B cell (primary cell): ENCODE data around the gene PVALEF. TPM values are rescaled to one million over a fixed set of nuclear protein-coding genes. Genes with fewer than 3 reads are reported as not detected.

Source experiments
- ATAC-seq: fragments of 200-7000 bp; cut with Tn5 transposase; one replicate; pipeline ENCODE4 v1.10.0; 2021; ENCODE audit warnings: low read depth, mild to moderate bottlenecking, moderate number of reproducible peaks, moderate library complexity
- CTCF ChIA-PET: fragments of 350-600 bp; sonication (Branson Sonifier 250); formaldehyde crosslinking; loops from one replicate; lab custom pipeline; 2021; ENCODE audit warnings: antibody characterized with exemption, inconsistent platforms; lab: Charles Lee
- POLR2A ChIA-PET: fragments of 350-600 bp; sonication (Branson Sonifier 250); formaldehyde crosslinking; loops from one replicate; lab custom pipeline; 2021; ENCODE audit warnings: antibody characterized with exemption; lab: Charles Lee
- DNase-seq: peaks from one replicate; pipeline ENCODE4 v3.0.0; 2013
- H2AFZ ChIP-seq: 2 replicates; pipeline ENCODE4 v1.6.1; 2012; ENCODE audit warnings: mild to moderate bottlenecking, low read depth, low read length; ENCODE audit not compliant: insufficient read depth, poor library complexity, severe bottlenecking
- H3K27ac ChIP-seq, 2 donors: 1 replicate in 1 of 2; 2 replicates in 1 of 2; pipeline ENCODE4 v1.5.1; 2012 to 2013; ENCODE audit warnings: low read length in 2 of 2, mild to moderate bottlenecking in 2 of 2, moderate library complexity in 1 of 2
- H3K27me3 ChIP-seq, 4 experiments: fragments of 200-600 bp in 1 of 4; sonication (generic) in 1 of 4; replicated peaks in 1 of 4; 1 replicate in 2 of 4; 2 replicates in 2 of 4; pipeline versions ENCODE4 v1.6.1 to v1.7.0; 2013 to 2016; ENCODE audit warnings: low read length in 3 of 4, mild to moderate bottlenecking in 2 of 4, mixed read lengths in 1 of 4, moderate library complexity in 1 of 4; ENCODE audit not compliant: insufficient read depth in 4 of 4, control insufficient read depth in 3 of 4; ENCODE audit errors: control extremely low read depth in 1 of 4
- H3K36me3 ChIP-seq, 2 experiments: replicated peaks in 1 of 2; 1 replicate in 1 of 2; 2 replicates in 1 of 2; pipeline versions ENCODE4 v1.6.1 to v1.7.1; 2013; ENCODE audit warnings: low read length in 1 of 2; ENCODE audit not compliant: insufficient read depth in 2 of 2, control insufficient read depth in 1 of 2; ENCODE audit errors: control extremely low read depth in 1 of 2, extremely low read depth in 1 of 2
- H3K4me1 ChIP-seq, 2 donors: fragments of 200-600 bp in 1 of 2; sonication (generic) in 1 of 2; 1 replicate in 1 of 2; 2 replicates in 1 of 2; pipeline versions ENCODE4 v1.5.1 to v1.6.1; 2013 to 2017; ENCODE audit warnings: low read length in 2 of 2; ENCODE audit not compliant: control insufficient read depth in 2 of 2, insufficient read depth in 2 of 2
- H3K4me2 ChIP-seq: replicated peaks from 2 replicates; pipeline ENCODE3; 2012; ENCODE audit warnings: mild to moderate bottlenecking, low read depth, low read length; ENCODE audit not compliant: poor library complexity, severe bottlenecking
- H3K4me3 ChIP-seq, 5 experiments: fragments of 200-600 bp in 1 of 5; sonication (generic) in 1 of 5; 1 replicate in 3 of 5; 2 replicates in 2 of 5; pipeline versions ENCODE4 v1.5.1 to v1.7.0; 2011 to 2016; ENCODE audit warnings: low read length in 4 of 5, mild to moderate bottlenecking in 4 of 5, low read depth in 2 of 5, control low read depth in 1 of 5, moderate library complexity in 1 of 5; ENCODE audit not compliant: insufficient read depth in 1 of 5; ENCODE audit errors: control extremely low read depth in 1 of 5, extremely low read depth in 1 of 5
- H3K79me2 ChIP-seq: fragments of 200-600 bp; sonication (generic); one replicate; pipeline ENCODE4 v1.6.0; 2016; ENCODE audit warnings: low read length; ENCODE audit not compliant: control insufficient read depth, insufficient read depth
- H3K9ac ChIP-seq: fragments of 200-600 bp; sonication (generic); 2 replicates; pipeline ENCODE4 v1.6.1; 2017; ENCODE audit warnings: mild to moderate bottlenecking, low read length, moderate library complexity
- H3K9me3 ChIP-seq, 3 donors: one replicate each; pipeline versions ENCODE4 v1.6.1 to v1.7.1; 2013; ENCODE audit warnings: low read length in 2 of 3; ENCODE audit not compliant: control insufficient read depth in 2 of 3, insufficient read depth in 1 of 3; ENCODE audit errors: control extremely low read depth in 1 of 3
- H4K20me1 ChIP-seq: 2 replicates; pipeline ENCODE4 v1.6.0; 2012; ENCODE audit warnings: mild to moderate bottlenecking, low read length; ENCODE audit not compliant: insufficient read depth, control insufficient read depth, poor library complexity, severe bottlenecking
- H3K27ac Mint-ChIP-seq: one replicate; pipeline ENCODE4 v1.8.0; 2021; ENCODE audit warnings: mixed read lengths
- H3K27me3 Mint-ChIP-seq: one replicate; pipeline ENCODE4 v1.8.0; 2021; ENCODE audit warnings: mixed read lengths
- H3K4me1 Mint-ChIP-seq: one replicate; pipeline ENCODE4 v1.8.0; 2021; ENCODE audit warnings: mixed read lengths
- H3K4me3 Mint-ChIP-seq: one replicate; pipeline ENCODE4 v1.8.0; 2021; ENCODE audit warnings: mixed read lengths
- H3K9me3 Mint-ChIP-seq: one replicate; pipeline ENCODE4 v1.8.0; 2022; ENCODE audit warnings: mixed read lengths; ENCODE audit not compliant: insufficient read depth
- EZH2 ChIP-seq: IDR thresholded peaks from 2 replicates; pipeline ENCODE4 v1.6.1; 2012; ENCODE audit warnings: borderline replicate concordance, low read depth, mild to moderate bottlenecking, moderate library complexity, low read length; ENCODE audit not compliant: insufficient read depth, poor library complexity, severe bottlenecking
- WGBS: methylation state at CpG from one replicate; pipeline ENCODE4 v1.1.5; 2013; ENCODE audit warnings: missing lambda C conversion rate; ENCODE audit not compliant: insufficient coverage; 5-methylcytosine and 5-hydroxymethylcytosine counted together
- intact Hi-C: fragments of 100-400 bp; cut with micrococcal nuclease; formaldehyde crosslinking; loops from one replicate; pipeline ENCODE4 v1.10.0; 2022
- polyA plus RNA-seq: library from polyadenylated mRNA; depleted of rRNA; stranded (reverse); fragments of >200 nt; gene quantifications from 2 replicates; pipeline ENCODE4 v1.2.3, GENCODE V29; 2012
- total RNA-seq, 2 donors: library from RNA; stranded (reverse); fragments of 120-200 nt in 1 of 2; gene quantifications; 1 replicate in 1 of 2; 2 replicates in 1 of 2; pipeline versions ENCODE4 v1.2.3 to v1.2.4, GENCODE V29; 2013 to 2022
- TF ChIP-seq, protein P1 (sequence below): fragments of 200-600 bp; IDR thresholded peaks from one replicate; pipeline ENCODE4 v1.8.0; 2022; ENCODE audit warnings: antibody characterized with exemption, mild to moderate bottlenecking

PVALEF gene
- total and polyA plus RNA-seq, 2 donors (not counting 1 experiment from before 2014, with no cell fraction given) = not detected

DNA sequence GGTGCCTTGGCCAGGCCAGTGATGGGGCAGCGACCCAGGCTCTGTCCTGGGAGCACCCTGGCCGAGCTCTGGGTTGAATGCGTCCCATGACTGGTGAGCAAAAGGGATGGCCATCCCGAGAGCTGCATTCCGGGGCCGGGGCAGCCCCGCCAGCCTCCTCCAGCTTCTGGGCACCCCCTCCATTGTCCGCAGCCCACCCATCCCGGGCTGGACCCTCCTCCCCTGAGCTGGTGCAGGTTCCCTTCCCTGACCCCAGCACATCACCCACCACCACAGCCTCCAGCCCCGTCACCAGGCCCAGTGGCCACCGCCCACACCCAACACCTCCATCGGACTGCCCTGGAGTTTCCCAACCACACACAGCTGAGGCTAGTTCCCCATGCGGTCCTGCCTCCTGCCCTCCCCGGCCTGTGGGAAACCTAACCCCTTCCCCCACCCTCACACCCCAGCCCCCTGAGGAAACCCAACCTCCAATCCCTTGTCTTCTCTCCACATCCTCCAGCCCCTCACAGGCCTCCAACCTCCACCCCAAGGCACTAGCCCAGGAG lies 16.2 kb upstream of the PVALEF start:
- Mint-ChIP-seq H3K27me3 (peaks cover 15% of the 10 kb centered on the region), H3K9me3 (no peaks in the 10 kb centered on the region), H3K27ac (no peak overlapping the region), H3K4me1 (peaks cover 9% of the 10 kb centered on the region), H3K4me3 (no peak overlapping the region)
- ChIA-PET CTCF (no interaction called here), POLR2A (interaction anchor here (0.6 kb wide), 1 partner anchor 338 kb away, joined by 3 read pairs; no protein-coding TSS in a partner anchor)
- H3K36me3 ChIP-seq = no peaks in the 10 kb centered on the region
- H3K9me3 ChIP-seq = no peaks in the 10 kb centered on the region
- no peak for DNase-seq
- TF ChIP-seq, protein P1, sequence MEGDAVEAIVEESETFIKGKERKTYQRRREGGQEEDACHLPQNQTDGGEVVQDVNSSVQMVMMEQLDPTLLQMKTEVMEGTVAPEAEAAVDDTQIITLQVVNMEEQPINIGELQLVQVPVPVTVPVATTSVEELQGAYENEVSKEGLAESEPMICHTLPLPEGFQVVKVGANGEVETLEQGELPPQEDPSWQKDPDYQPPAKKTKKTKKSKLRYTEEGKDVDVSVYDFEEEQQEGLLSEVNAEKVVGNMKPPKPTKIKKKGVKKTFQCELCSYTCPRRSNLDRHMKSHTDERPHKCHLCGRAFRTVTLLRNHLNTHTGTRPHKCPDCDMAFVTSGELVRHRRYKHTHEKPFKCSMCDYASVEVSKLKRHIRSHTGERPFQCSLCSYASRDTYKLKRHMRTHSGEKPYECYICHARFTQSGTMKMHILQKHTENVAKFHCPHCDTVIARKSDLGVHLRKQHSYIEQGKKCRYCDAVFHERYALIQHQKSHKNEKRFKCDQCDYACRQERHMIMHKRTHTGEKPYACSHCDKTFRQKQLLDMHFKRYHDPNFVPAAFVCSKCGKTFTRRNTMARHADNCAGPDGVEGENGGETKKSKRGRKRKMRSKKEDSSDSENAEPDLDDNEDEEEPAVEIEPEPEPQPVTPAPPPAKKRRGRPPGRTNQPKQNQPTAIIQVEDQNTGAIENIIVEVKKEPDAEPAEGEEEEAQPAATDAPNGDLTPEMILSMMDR = no peak
- TF ChIP-seq EZH2 = no peak
- no peaks in the 10 kb centered on the region for H3K79me2 ChIP-seq
- ATAC-seq = no peak
- no peak overlapping the region for H3K9ac ChIP-seq
- no peak overlapping the region for H3K4me3 ChIP-seq
- H3K27me3 ChIP-seq = peaks cover 0 to 2% (median under 1%) of the 10 kb centered on the region in 4 experiments
- H4K20me1 ChIP-seq = no peaks in the 10 kb centered on the region
- 81% methylated on average over 14 of the region's 14 CpGs for WGBS
- no peak overlapping the region for H3K27ac ChIP-seq
- intact Hi-C loops = no loop called here
- H3K4me2 ChIP-seq = no peak overlapping the region
- no peaks in the 10 kb centered on the region for H3K4me1 ChIP-seq
- H2AFZ ChIP-seq = no peak overlapping the region

DNA sequence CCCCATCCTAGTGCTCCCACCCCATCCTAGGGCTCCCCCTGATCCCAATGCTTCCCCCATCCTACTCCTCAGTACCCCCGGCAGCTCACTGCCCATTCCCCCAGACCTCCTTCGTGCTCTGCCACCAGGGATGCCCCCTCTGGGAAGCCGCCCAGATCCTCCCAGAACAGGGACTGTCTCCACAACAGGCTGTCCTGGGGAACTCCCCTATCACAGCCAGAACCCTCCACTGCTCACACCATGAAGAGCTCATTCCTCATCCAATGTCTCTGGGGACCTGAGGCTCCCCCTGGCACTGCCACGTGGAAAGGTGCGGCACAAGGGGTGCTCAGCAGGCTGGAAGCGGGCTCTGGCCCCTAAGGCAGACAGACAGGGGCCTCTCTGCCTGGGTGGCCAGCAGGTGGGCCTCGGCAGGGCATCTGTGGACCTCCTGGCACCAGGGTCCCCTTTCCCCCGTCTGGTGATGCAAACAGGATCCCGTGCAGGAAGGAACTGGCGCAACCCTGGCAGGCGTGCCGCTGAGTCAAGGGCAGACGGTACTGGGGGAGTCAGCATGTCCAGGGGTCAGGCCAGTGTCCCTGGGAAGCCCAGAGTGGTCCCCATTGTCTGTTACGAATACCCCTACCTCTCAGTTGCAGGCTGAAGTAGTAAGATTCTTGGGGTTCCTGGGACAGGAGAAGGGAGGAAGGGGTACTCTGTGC lies 14.8 kb upstream of the PVALEF start:
- H3K27ac Mint-ChIP-seq = no peak overlapping the region
- no peak for DNase-seq
- POLR2A ChIA-PET = no interaction called here

More for the DNA sequence above, 14.8 kb upstream of the PVALEF start:
- no peak for ATAC-seq
- Mint-ChIP-seq H3K4me1 (peaks cover 9% of the 10 kb centered on the region), H3K4me3 (no peak overlapping the region), H3K27me3 (peaks cover 15% of the 10 kb centered on the region), H3K9me3 (no peaks in the 10 kb centered on the region)
- Histone ChIP-seq H3K4me3 (peak overlapping the region in 1 of 5 experiments; percentile 7), H3K36me3 (no peaks in the 10 kb centered on the region), H3K9ac (no peak overlapping the region), H3K9me3 (no peaks in the 10 kb centered on the region), H2AFZ (no peak overlapping the region), H3K4me2 (no peak overlapping the region), H3K4me1 (no peaks in the 10 kb centered on the region), H3K27ac (no peak overlapping the region), H3K79me2 (no peaks in the 10 kb centered on the region), H3K27me3 (peaks cover 0 to 2% (median under 1%) of the 10 kb centered on the region in 4 experiments), H4K20me1 (no peaks in the 10 kb centered on the region)
- CTCF ChIA-PET = no interaction called here
- WGBS = 54% methylated on average over 13 of the region's 14 CpGs
- TF ChIP-seq, protein P1 = no peak
- no peak for TF ChIP-seq EZH2
- intact Hi-C loops = no loop called here
